Hepatocyte (in vitro differentiated cells): ENCODE results near the gene ATF4. TPM values are rescaled to one million over a fixed set of nuclear protein-coding genes. Genes with fewer than 3 reads are reported as not detected.

Source experiments
- DNase-seq: peaks from one replicate; pipeline ENCODE4 v3.0.0-alpha.2; 2016; ENCODE audit warnings: low spot score
- H2AFZ ChIP-seq: fragments of 200-600 bp; sonication (generic); 2 replicates; pipeline ENCODE4 v1.6.0; 2016; ENCODE audit warnings: antibody characterized with exemption, mild to moderate bottlenecking
- H3K27ac ChIP-seq: fragments of 200-600 bp; sonication (generic); 2 replicates; pipeline ENCODE4 v1.5.1; 2016; ENCODE audit warnings: mild to moderate bottlenecking
- H3K27me3 ChIP-seq: fragments of 200-600 bp; sonication (generic); 2 replicates; pipeline ENCODE4 v1.6.1; 2016
- H3K36me3 ChIP-seq: fragments of 200-600 bp; sonication (generic); replicated peaks from 2 replicates; pipeline ENCODE4 v1.5.1; 2016; ENCODE audit warnings: low read depth; ENCODE audit not compliant: insufficient read depth
- H3K4me1 ChIP-seq: fragments of 200-600 bp; sonication (generic); 2 replicates; pipeline ENCODE4 v1.5.1; 2016; ENCODE audit warnings: mild to moderate bottlenecking, moderate library complexity; ENCODE audit not compliant: insufficient read depth
- H3K4me2 ChIP-seq: fragments of 200-600 bp; sonication (generic); 2 replicates; pipeline ENCODE4 v1.6.0; 2016
- H3K4me3 ChIP-seq: fragments of 200-600 bp; sonication (generic); 2 replicates; pipeline ENCODE4 v1.5.1; 2016; ENCODE audit warnings: mild to moderate bottlenecking
- H3K79me2 ChIP-seq: fragments of 200-600 bp; sonication (generic); 2 replicates; pipeline ENCODE4 v1.6.0; 2017; ENCODE audit warnings: mild to moderate bottlenecking
- H3K9me2 ChIP-seq: fragments of 200-600 bp; sonication (generic); replicated peaks from 2 replicates; pipeline ENCODE4 v1.6.0; 2017; ENCODE audit warnings: mild to moderate bottlenecking; ENCODE audit not compliant: insufficient read depth
- H3K9me3 ChIP-seq: fragments of 200-600 bp; sonication (generic); 2 replicates; pipeline ENCODE4 v1.5.1; 2016; ENCODE audit warnings: low read depth, mild to moderate bottlenecking
- H4K20me1 ChIP-seq: fragments of 200-600 bp; sonication (generic); 2 replicates; pipeline ENCODE4 v1.6.0; 2016; ENCODE audit warnings: mild to moderate bottlenecking; ENCODE audit not compliant: insufficient read depth, poor library complexity, severe bottlenecking
- CTCF ChIP-seq: fragments of 200-600 bp; sonication (generic); IDR thresholded peaks from 2 replicates; pipeline ENCODE4 v1.5.1; 2016; ENCODE audit warnings: antibody characterized with exemption, mild to moderate bottlenecking; ENCODE audit not compliant: poor library complexity
- EZH2 ChIP-seq: fragments of 200-600 bp; sonication (generic); IDR thresholded peaks from 2 replicates; pipeline ENCODE4 v1.6.1; 2016; ENCODE audit warnings: antibody characterized with exemption, mild to moderate bottlenecking, borderline replicate concordance
- EZH2phosphoT487 ChIP-seq: fragments of 200-600 bp; sonication (generic); IDR thresholded peaks from one replicate; pipeline ENCODE4 v1.6.1; 2018; ENCODE audit warnings: antibody characterized with exemption, mild to moderate bottlenecking, low read depth, moderate library complexity; ENCODE audit not compliant: unreplicated experiment, severe bottlenecking
- WGBS: methylation state at CpG from one replicate; pipeline ENCODE4 v1.1.6; 2016; ENCODE audit warnings: low lambda C conversion rate; ENCODE audit errors: missing lambda C conversion rate; 5-methylcytosine and 5-hydroxymethylcytosine counted together
- polyA plus RNA-seq: library from polyadenylated mRNA; unstranded; fragments of >200 nt; fragmentation: Nextera tagmentation; extraction: Ambion mirVana; gene quantifications from 2 replicates; pipeline ENCODE4 v1.2.1, GENCODE V29; 2016
- total RNA-seq: library from RNA; depleted of rRNA; stranded (reverse); fragments of >200 nt; gene quantifications from 2 replicates; pipeline ENCODE4 v1.2.3, GENCODE V29; 2014

ATF4 gene
- total and polyA plus RNA-seq, 2 experiments from 2014 or later: 144 to 231 TPM

GRCh38 chr22:39545386-39546365, 25.3 kb downstream of the ATF4 start:
- DNase-seq: peak; percentile 77
- Histone ChIP-seq H2AFZ (no peak overlapping the region), H3K4me3 (no peak overlapping the region), H3K27me3 (peaks cover 15% of the 10 kb centered on the region), H4K20me1 (no peaks in the 10 kb centered on the region), H3K36me3 (no peaks in the 10 kb centered on the region), H3K9me2 (no peaks in the 10 kb centered on the region), H3K79me2 (no peaks in the 10 kb centered on the region), H3K4me2 (no peak overlapping the region), H3K27ac (no peak overlapping the region), H3K9me3 (no peaks in the 10 kb centered on the region), H3K4me1 (no peaks in the 10 kb centered on the region)
- TF ChIP-seq CTCF (no peak), EZH2 (no peak)
- WGBS: 33% methylated on average over 39 of the region's 39 CpGs

GRCh38 chr22:39546889-39547586, 26.7 kb downstream of the ATF4 start:
- Histone ChIP-seq H3K4me1 (no peaks in the 10 kb centered on the region), H2AFZ (no peak overlapping the region), H3K9me2 (no peaks in the 10 kb centered on the region), H3K27ac (no peak overlapping the region), H3K27me3 (peaks cover 15% of the 10 kb centered on the region), H3K79me2 (no peaks in the 10 kb centered on the region), H3K4me3 (no peak overlapping the region), H4K20me1 (no peaks in the 10 kb centered on the region), H3K9me3 (no peaks in the 10 kb centered on the region), H3K4me2 (no peak overlapping the region), H3K36me3 (no peaks in the 10 kb centered on the region)
- no peak for DNase-seq
- WGBS: 42% methylated on average over 5 of the region's 5 CpGs
- TF ChIP-seq CTCF (no peak), EZH2 (no peak), EZH2phosphoT487 (no peak)

- Histone ChIP-seq H3K9me2 (no peaks in the 10 kb centered on the region), H2AFZ (no peak overlapping the region), H4K20me1 (no peaks in the 10 kb centered on the region), H3K79me2 (no peaks in the 10 kb centered on the region), H3K9me3 (no peaks in the 10 kb centered on the region), H3K4me2 (no peak overlapping the region), H3K27me3 (peaks cover 15% of the 10 kb centered on the region), H3K36me3 (no peaks in the 10 kb centered on the region), H3K27ac (no peak overlapping the region), H3K4me1 (no peaks in the 10 kb centered on the region), H3K4me3 (no peak overlapping the region)
- TF ChIP-seq EZH2phosphoT487: no peak
- TF ChIP-seq CTCF: no peak
- TF ChIP-seq EZH2: no peak
- WGBS: 39% methylated on average over 2 of the region's 2 CpGs
- DNase-seq: no peak
Measured at GRCh38 chr22:39547587-39547947, 27.2 kb downstream of the ATF4 start.
